Fibroblast of lung (primary cell): ENCODE data around the gene FGF4. TPM values are rescaled to one million over a fixed set of nuclear protein-coding genes. Genes with fewer than 3 reads are reported as not detected.

Source experiments
- DNase-seq, 2 donors: peaks; one replicate each; pipeline versions ENCODE4 v3.0.0 to v3.0.0-alpha.2; 2010; ENCODE audit warnings: low read depth in 2 of 2
- H2AFZ ChIP-seq: 2 replicates; pipeline ENCODE4 v1.5.1; 2012; ENCODE audit warnings: low read length, control low read depth, inconsistent platforms
- H3K27ac ChIP-seq: 2 replicates; pipeline ENCODE4 v1.5.1; 2011; ENCODE audit warnings: low read length, control low read depth; ENCODE audit not compliant: insufficient read depth
- H3K27me3 ChIP-seq: 2 replicates; pipeline ENCODE4 v1.5.1; 2011; ENCODE audit warnings: mild to moderate bottlenecking, low read length; ENCODE audit not compliant: control insufficient read depth, insufficient read depth
- H3K36me3 ChIP-seq: 2 replicates; pipeline ENCODE4 v1.5.1; 2011; ENCODE audit warnings: low read length; ENCODE audit not compliant: control insufficient read depth, insufficient read depth
- H3K4me1 ChIP-seq: 2 replicates; pipeline ENCODE4 v1.5.1; 2011; ENCODE audit warnings: low read length; ENCODE audit not compliant: control insufficient read depth, insufficient read depth; ENCODE audit errors: extremely low read depth
- H3K4me2 ChIP-seq: 2 replicates; pipeline ENCODE4 v1.5.1; 2011; ENCODE audit warnings: low read length, control low read depth; ENCODE audit not compliant: insufficient read depth; ENCODE audit errors: extremely low read depth
- H3K4me3 ChIP-seq, 4 experiments: fragments of 200-600 bp in 1 of 4; sonication (generic) in 1 of 4; replicated peaks in 1 of 4; 2 replicates each; pipeline ENCODE4 v1.5.1; 2011 to 2016; ENCODE audit warnings: low read length in 4 of 4, low read depth in 3 of 4, mild to moderate bottlenecking in 3 of 4, control low read depth in 2 of 4, inconsistent platforms in 1 of 4, mixed read lengths in 1 of 4; ENCODE audit not compliant: insufficient read depth in 1 of 4; ENCODE audit errors: control extremely low read depth in 1 of 4
- H3K79me2 ChIP-seq: 2 replicates; pipeline ENCODE4 v1.5.1; 2012; ENCODE audit warnings: mild to moderate bottlenecking, low read length, inconsistent platforms; ENCODE audit not compliant: control insufficient read depth, insufficient read depth
- H3K9ac ChIP-seq: 2 replicates; pipeline ENCODE4 v1.5.1; 2011; ENCODE audit warnings: mild to moderate bottlenecking, low read length, control low read depth; ENCODE audit not compliant: insufficient read depth
- H3K9me3 ChIP-seq: 2 replicates; pipeline ENCODE4 v1.5.1; 2012; ENCODE audit warnings: low read depth, low read length; ENCODE audit not compliant: control insufficient read depth, insufficient read depth
- H4K20me1 ChIP-seq: 2 replicates; pipeline ENCODE4 v1.5.1; 2011; ENCODE audit warnings: low read length; ENCODE audit not compliant: control insufficient read depth, insufficient read depth; ENCODE audit errors: extremely low read depth
- EZH2 ChIP-seq: IDR thresholded peaks from 2 replicates; pipeline ENCODE4 v1.5.1; 2012; ENCODE audit warnings: low read length, control low read depth, mild to moderate bottlenecking; ENCODE audit errors: missing control alignments
- polyA plus RNA-seq, 2 donors: library from polyadenylated mRNA; depleted of rRNA in 1 of 2; stranded (reverse) in 1 of 2; unstranded in 1 of 2; fragments of >200 nt; gene quantifications; 2 replicates each; pipeline ENCODE4 v1.2.1, GENCODE V29; 2011 to 2012; ENCODE audit warnings: missing spikeins in 1 of 2
- total RNA-seq: library from RNA; depleted of rRNA; stranded (reverse); fragments of >200 nt; gene quantifications from 2 replicates; pipeline ENCODE4 v1.2.1, GENCODE V29; 2014
- TF ChIP-seq, protein P1 (sequence below), 2 donors: IDR thresholded peaks in 1 of 2; conservative IDR thresholded peaks in 1 of 2; 1 replicate in 1 of 2; 2 replicates in 1 of 2; pipeline ENCODE4 v1.5.1; 2011 to 2012; ENCODE audit warnings: low read length in 2 of 2, control low read depth in 1 of 2, inconsistent platforms in 1 of 2, low read depth in 1 of 2, mild to moderate bottlenecking in 1 of 2

FGF4 gene
- total and polyA plus RNA-seq, 2 donors (not counting 1 experiment from before 2014, with no cell fraction given): not detected

DNA sequence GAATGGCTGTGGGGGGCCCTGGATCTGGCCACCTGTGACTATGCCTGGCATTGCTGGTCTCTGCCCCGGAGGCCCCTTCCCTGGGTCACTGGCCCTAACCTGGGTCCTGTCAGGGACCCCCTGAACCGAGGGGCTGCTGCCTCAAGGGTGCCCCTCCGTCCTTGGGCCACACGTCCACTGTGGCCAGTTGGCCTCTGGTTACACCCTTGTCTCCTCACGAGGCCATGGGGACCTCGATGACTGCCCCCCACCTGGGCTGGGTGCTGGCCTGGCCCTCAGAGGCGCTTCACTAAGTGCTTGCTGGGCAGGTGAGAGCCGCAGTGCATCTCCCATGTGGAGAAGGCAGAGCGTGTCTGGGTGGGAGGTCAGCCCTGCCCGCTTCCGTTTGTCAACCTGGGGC is 44.0 kb downstream of the FGF4 start:
- TF ChIP-seq, protein P1, sequence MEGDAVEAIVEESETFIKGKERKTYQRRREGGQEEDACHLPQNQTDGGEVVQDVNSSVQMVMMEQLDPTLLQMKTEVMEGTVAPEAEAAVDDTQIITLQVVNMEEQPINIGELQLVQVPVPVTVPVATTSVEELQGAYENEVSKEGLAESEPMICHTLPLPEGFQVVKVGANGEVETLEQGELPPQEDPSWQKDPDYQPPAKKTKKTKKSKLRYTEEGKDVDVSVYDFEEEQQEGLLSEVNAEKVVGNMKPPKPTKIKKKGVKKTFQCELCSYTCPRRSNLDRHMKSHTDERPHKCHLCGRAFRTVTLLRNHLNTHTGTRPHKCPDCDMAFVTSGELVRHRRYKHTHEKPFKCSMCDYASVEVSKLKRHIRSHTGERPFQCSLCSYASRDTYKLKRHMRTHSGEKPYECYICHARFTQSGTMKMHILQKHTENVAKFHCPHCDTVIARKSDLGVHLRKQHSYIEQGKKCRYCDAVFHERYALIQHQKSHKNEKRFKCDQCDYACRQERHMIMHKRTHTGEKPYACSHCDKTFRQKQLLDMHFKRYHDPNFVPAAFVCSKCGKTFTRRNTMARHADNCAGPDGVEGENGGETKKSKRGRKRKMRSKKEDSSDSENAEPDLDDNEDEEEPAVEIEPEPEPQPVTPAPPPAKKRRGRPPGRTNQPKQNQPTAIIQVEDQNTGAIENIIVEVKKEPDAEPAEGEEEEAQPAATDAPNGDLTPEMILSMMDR (conservative IDR thresholded peaks at IDR 0.05 in 1 of 2, IDR thresholded peaks at IDR 0.05 in 1 of 2; ENCODE audit: low read depth in 1 of 2, low read length in 2 of 2): no peak
- no peak for TF ChIP-seq EZH2
- no peak for DNase-seq

DNA sequence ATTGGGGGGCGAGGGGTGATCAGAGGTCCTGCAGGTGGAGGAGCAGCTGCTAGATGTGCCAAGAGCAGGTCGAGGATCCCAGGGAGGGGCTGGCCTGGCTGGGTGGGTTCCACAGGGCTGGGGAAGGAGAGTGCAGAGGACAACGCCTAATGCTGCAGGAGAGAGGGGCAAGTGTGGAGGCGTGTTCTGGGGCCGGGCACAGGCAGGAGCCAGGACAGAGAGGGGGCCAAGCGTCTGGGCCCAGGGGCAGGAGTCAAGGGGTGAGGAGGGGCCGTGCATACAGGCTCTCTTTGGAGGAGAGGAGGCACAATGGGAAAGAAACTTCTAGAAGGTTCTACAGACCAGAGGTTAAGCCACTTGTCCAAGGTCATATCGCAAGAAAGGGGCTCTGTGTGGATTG is 44.6 kb downstream of the FGF4 start:
- Histone ChIP-seq H3K4me1 (no peaks in the 10 kb centered on the region), H3K79me2 (no peaks in the 10 kb centered on the region), H3K27me3 (no peaks in the 10 kb centered on the region), H3K9me3 (no peaks in the 10 kb centered on the region), H3K9ac (no peak overlapping the region), H3K36me3 (no peaks in the 10 kb centered on the region), H4K20me1 (no peaks in the 10 kb centered on the region), H3K4me2 (no peak overlapping the region), H2AFZ (no peak overlapping the region), H3K4me3 (no peak overlapping the region), H3K27ac (no peak overlapping the region)
- DNase-seq: no peak
- TF ChIP-seq, protein P1 (conservative IDR thresholded peaks at IDR 0.05 in 1 of 2, IDR thresholded peaks at IDR 0.05 in 1 of 2; ENCODE audit: low read depth in 1 of 2, low read length in 2 of 2): no peak
- no peak for TF ChIP-seq EZH2

More for the DNA sequence above, 44.0 kb downstream of the FGF4 start:
- H3K9me3 ChIP-seq: no peaks in the 10 kb centered on the region
- no peaks in the 10 kb centered on the region for H3K36me3 ChIP-seq
- no peak overlapping the region for H3K4me3 ChIP-seq
- H3K4me2 ChIP-seq: no peak overlapping the region
- no peaks in the 10 kb centered on the region for H3K4me1 ChIP-seq
- no peak overlapping the region for H3K9ac ChIP-seq
- H2AFZ ChIP-seq: no peak overlapping the region
- H4K20me1 ChIP-seq: no peaks in the 10 kb centered on the region
- no peak overlapping the region for H3K27ac ChIP-seq
- no peaks in the 10 kb centered on the region for H3K79me2 ChIP-seq
- no peaks in the 10 kb centered on the region for H3K27me3 ChIP-seq

DNA sequence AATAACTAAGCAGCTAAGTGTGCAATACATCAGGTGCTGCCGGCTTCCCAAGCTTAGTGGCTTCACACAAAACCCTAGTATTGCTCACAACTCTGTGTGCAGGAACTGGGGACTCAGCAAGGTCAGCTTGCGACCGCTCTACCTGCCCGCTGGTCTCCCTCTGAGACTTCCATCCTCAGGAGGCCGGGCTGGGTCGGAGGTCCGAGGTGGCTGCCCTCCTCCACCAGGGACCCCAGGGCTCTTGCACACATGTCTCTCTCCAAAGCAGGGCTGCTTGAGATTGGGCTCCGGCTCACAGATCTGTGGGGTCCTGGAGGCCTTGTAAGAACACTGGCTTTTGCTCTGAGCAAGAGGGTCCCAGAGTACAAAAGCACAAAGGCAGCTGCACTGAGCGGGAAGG is 45.9 kb downstream of the FGF4 start:
- Histone ChIP-seq H3K4me2 (no peak overlapping the region), H3K4me1 (no peaks in the 10 kb centered on the region), H3K27ac (no peak overlapping the region), H4K20me1 (no peaks in the 10 kb centered on the region), H3K36me3 (no peaks in the 10 kb centered on the region), H3K79me2 (no peaks in the 10 kb centered on the region), H2AFZ (no peak overlapping the region), H3K9ac (no peak overlapping the region), H3K9me3 (no peaks in the 10 kb centered on the region), H3K27me3 (no peaks in the 10 kb centered on the region), H3K4me3 (no peak overlapping the region)
- no peak for DNase-seq
- TF ChIP-seq, protein P1 (conservative IDR thresholded peaks at IDR 0.05 in 1 of 2, IDR thresholded peaks at IDR 0.05 in 1 of 2; ENCODE audit: low read depth in 1 of 2, low read length in 2 of 2): no peak
- TF ChIP-seq EZH2: no peak
